Left ventricle myocardium inferior (tissue), 1 donor: ENCODE results near the gene EXPH5. TPM values are rescaled to one million over a fixed set of nuclear protein-coding genes. Genes with fewer than 3 reads are reported as not detected.

Experiments used
- DNase-seq: peaks from one replicate; pipeline ENCODE4 v3.0.0-alpha.2; 2020
- H3K27ac ChIP-seq: fragments of 200-600 bp; replicated peaks from 2 replicates; pipeline ENCODE4 v1.8.0; 2021
- H3K27me3 ChIP-seq: fragments of 200-600 bp; 2 replicates; pipeline ENCODE4 v1.8.0; 2021; ENCODE audit warnings: low read depth
- H3K36me3 ChIP-seq: fragments of 200-600 bp; 2 replicates; pipeline ENCODE4 v1.8.0; 2021
- H3K4me1 ChIP-seq: fragments of 200-600 bp; 2 replicates; pipeline ENCODE4 v1.8.0; 2021
- H3K4me3 ChIP-seq: fragments of 200-600 bp; 2 replicates; pipeline ENCODE4 v1.8.0; 2021; ENCODE audit warnings: mild to moderate bottlenecking, moderate library complexity
- H3K9me3 ChIP-seq: fragments of 200-600 bp; replicated peaks from 2 replicates; pipeline ENCODE4 v1.8.0; 2021
- intact Hi-C: fragments of 100-400 bp; cut with micrococcal nuclease; formaldehyde crosslinking; loops from one replicate; pipeline ENCODE4 v1.11.0; 2022
- total RNA-seq: library from RNA; stranded (reverse); fragmentation: NEBNext Ultra II Directional; extraction: Animal tissue kit (Norgen Biotek cat#: 25700); gene quantifications from one replicate; pipeline ENCODE4 v1.2.1, GENCODE V29; 2021
- TF ChIP-seq, protein P1 (sequence below): fragments of 200-600 bp; IDR thresholded peaks from 2 replicates; pipeline ENCODE4 v1.8.0; 2021; ENCODE audit warnings: antibody characterized with exemption, mild to moderate bottlenecking, borderline replicate concordance
- donor health status: DM: no; HTN: yes; CAD: no; lungs with severe emphysema.

Gene EXPH5
- total RNA-seq, 1 donor from 2014 or later, result 0.88 TPM

GRCh38 chr11:108549319-108549885 is 44.2 kb downstream of the EXPH5 start:
- Histone ChIP-seq H3K4me1 (peaks cover 8% of the 10 kb centered on the region), H3K27me3 (no peaks in the 10 kb centered on the region), H3K4me3 (no peak overlapping the region), H3K27ac (no peak overlapping the region), H3K36me3 (no peaks in the 10 kb centered on the region), H3K9me3 (no peaks in the 10 kb centered on the region)
- TF ChIP-seq, protein P1, sequence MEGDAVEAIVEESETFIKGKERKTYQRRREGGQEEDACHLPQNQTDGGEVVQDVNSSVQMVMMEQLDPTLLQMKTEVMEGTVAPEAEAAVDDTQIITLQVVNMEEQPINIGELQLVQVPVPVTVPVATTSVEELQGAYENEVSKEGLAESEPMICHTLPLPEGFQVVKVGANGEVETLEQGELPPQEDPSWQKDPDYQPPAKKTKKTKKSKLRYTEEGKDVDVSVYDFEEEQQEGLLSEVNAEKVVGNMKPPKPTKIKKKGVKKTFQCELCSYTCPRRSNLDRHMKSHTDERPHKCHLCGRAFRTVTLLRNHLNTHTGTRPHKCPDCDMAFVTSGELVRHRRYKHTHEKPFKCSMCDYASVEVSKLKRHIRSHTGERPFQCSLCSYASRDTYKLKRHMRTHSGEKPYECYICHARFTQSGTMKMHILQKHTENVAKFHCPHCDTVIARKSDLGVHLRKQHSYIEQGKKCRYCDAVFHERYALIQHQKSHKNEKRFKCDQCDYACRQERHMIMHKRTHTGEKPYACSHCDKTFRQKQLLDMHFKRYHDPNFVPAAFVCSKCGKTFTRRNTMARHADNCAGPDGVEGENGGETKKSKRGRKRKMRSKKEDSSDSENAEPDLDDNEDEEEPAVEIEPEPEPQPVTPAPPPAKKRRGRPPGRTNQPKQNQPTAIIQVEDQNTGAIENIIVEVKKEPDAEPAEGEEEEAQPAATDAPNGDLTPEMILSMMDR, result no peak
- DNase-seq, result no peak
- intact Hi-C loops, result no loop called here

- DNase-seq, result no peak
- H3K27ac ChIP-seq, result no peak overlapping the region
- no peaks in the 10 kb centered on the region for H3K9me3 ChIP-seq
- no peaks in the 10 kb centered on the region for H3K36me3 ChIP-seq
- intact Hi-C loops, result no loop called here
- no peaks in the 10 kb centered on the region for H3K27me3 ChIP-seq
- TF ChIP-seq, protein P1, result no peak
- no peak overlapping the region for H3K4me3 ChIP-seq
- peaks cover 2% of the 10 kb centered on the region for H3K4me1 ChIP-seq
Observed at GRCh38 chr11:108545909-108546501, 47.6 kb downstream of the EXPH5 start.

DNA sequence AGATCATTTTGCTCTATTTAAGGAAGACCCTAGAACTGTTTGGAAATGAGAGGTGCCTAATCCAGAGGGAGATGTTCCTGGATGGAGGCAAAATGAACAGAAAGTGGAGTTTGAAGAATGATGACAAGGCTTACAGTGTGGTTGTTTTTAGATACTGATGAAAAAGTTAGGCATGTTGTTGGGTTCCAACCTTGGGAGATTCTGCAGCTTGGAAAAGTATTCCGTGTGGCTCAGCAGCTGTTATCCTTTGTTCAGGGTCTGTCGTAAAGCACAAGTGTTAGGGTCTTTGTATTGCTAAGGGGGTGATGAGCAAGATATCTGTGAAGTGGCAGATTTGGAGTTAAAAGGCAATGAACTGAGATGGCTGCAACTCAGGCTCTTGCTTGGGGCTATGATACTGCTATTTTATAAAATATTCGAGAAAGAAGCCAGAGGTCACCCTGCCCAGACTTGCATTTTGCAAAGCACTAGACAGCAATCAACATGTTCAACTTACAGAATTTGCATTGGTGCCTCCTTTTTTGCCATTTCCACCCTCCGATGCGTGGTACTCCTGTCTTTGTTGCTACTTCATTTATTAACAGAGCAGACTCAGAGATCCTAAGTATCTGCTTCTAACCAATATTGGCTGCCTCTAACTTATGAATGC is 50.1 kb downstream of the EXPH5 start:
- TF ChIP-seq, protein P1, result no peak
- Histone ChIP-seq H3K36me3 (no peaks in the 10 kb centered on the region), H3K27ac (no peak overlapping the region)

DNA sequence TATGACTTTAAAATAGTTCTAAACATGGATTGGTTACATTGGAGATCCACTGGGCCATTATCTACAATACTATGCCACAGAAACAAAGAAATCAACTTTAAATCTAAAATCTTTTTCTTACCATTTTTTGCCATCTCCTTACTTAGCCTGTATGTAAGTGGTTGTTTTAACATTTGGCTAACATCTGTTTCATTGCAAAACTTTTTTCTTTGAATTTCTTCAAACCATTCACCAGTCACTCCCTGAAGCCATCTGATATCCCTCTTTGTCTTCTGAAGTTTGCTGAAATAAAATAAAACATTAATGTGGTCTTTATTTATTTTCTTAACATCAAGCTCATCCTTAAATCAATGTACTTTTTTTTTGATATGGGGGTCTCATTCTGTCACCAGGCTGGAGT is 52.0 kb downstream of the EXPH5 start:
- Histone ChIP-seq H3K36me3 (no peaks in the 10 kb centered on the region), H3K9me3 (no peaks in the 10 kb centered on the region), H3K4me3 (no peak overlapping the region), H3K27ac (no peak overlapping the region), H3K4me1 (no peaks in the 10 kb centered on the region), H3K27me3 (no peaks in the 10 kb centered on the region)
- no peak for DNase-seq
- intact Hi-C loops, result no loop called here
- TF ChIP-seq, protein P1, result no peak

More for the DNA sequence above, 50.1 kb downstream of the EXPH5 start:
- no peak for DNase-seq
- H3K4me1 ChIP-seq, result no peaks in the 10 kb centered on the region
- H3K9me3 ChIP-seq, result no peaks in the 10 kb centered on the region
- no peak overlapping the region for H3K4me3 ChIP-seq
- H3K27me3 ChIP-seq, result no peaks in the 10 kb centered on the region
- intact Hi-C loops, result no loop called here

- Histone ChIP-seq H3K36me3 (no peaks in the 10 kb centered on the region), H3K27ac (no peak overlapping the region), H3K9me3 (no peaks in the 10 kb centered on the region), H3K27me3 (no peaks in the 10 kb centered on the region), H3K4me3 (no peak overlapping the region), H3K4me1 (no peaks in the 10 kb centered on the region)
- DNase-seq, result no peak
- TF ChIP-seq, protein P1, result no peak
- intact Hi-C loops, result no loop called here
Observed at GRCh38 chr11:108538502-108538901, 55.1 kb downstream of the EXPH5 start.
